GM10266 (cell line): ENCODE results near the gene OR9Q1.

Source experiments
- DNase-seq: peaks from one replicate; pipeline ENCODE4 v3.0.0; 2012; ENCODE audit errors: extremely low spot score
- TF ChIP-seq, protein P1 (sequence below): IDR thresholded peaks from 2 replicates; pipeline ENCODE4 v1.5.1; 2012; ENCODE audit warnings: mild to moderate bottlenecking, low read depth; ENCODE audit not compliant: control insufficient read depth, insufficient read depth; ENCODE audit errors: missing control alignments

The OR9Q1 gene

DNA sequence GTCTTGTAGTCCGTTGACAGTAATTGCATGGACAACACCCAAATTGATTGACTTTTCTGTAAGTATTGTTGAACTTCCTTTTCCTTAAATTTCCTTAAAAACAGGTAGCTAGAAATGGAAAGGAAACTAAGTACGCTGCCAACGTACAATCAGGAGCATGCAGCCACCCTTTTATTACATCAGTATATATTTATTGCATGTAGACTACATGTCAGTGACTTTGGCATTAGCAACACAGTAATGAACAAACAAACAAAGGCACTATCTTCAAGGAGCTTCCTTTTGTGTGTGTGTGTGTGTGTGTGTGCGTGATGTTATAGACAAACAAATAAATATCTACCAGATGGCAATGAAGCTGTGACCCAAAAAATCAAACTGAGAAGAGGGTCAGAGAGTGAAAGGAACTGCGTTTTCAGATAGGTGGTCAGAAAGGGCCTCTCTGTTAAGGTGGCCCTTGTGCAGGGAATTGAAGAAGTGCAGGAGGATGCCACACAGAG is at the start of gene OR9Q1:
TSS of gene OR9Q1 (plus strand) at position 447 of the 497 bp plus-strand sequence. CDS start 155,564 bp downstream, outside the sequence.
- TF ChIP-seq, protein P1, sequence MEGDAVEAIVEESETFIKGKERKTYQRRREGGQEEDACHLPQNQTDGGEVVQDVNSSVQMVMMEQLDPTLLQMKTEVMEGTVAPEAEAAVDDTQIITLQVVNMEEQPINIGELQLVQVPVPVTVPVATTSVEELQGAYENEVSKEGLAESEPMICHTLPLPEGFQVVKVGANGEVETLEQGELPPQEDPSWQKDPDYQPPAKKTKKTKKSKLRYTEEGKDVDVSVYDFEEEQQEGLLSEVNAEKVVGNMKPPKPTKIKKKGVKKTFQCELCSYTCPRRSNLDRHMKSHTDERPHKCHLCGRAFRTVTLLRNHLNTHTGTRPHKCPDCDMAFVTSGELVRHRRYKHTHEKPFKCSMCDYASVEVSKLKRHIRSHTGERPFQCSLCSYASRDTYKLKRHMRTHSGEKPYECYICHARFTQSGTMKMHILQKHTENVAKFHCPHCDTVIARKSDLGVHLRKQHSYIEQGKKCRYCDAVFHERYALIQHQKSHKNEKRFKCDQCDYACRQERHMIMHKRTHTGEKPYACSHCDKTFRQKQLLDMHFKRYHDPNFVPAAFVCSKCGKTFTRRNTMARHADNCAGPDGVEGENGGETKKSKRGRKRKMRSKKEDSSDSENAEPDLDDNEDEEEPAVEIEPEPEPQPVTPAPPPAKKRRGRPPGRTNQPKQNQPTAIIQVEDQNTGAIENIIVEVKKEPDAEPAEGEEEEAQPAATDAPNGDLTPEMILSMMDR: no peak
- DNase-seq: no peak

- TF ChIP-seq, protein P1: no peak
- DNase-seq: no peak
These were observed 49.5 kb upstream of the OR9Q1 start for GRCh38 chr11:57974132-57974531.

DNA sequence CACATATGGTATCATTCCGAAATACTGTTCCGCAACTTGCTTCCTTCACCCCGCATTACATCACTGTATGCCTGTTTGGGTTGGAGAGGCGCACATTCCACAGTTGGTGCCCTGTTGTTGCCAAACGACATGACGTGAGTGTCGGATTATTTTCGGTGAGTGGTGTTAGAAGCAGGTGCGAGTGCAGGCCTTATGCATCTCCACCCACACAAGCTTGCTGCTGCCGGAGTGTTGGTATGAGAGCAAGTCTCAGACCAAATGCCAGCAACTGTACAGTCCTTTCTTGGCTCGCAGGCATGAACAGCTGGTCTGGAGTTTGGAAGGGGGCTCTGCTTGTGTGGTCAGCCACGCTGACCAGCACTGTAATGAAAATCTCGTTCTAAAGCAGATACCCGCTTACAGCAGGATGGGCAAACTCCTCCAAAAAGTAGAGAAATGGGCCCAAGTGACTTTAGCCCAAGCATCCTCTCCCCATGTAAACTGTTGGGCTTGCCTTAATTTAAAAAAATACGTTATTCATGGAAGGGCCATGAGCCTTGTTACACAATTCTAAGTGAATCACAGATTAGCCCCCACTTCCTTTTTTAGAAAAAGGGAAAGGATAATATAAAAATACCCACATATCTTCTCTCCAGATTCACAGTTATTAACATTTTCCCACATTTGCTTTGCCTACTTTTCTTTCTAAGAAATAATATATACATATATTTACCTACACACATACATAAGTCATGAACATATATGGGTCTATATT is 48.7 kb upstream of the OR9Q1 start:
- no peak for DNase-seq
- TF ChIP-seq, protein P1: no peak

GRCh38 chr11:57977709-57978108 is 46.0 kb upstream of the OR9Q1 start:
- no peak for DNase-seq
- TF ChIP-seq, protein P1: no peak

DNA sequence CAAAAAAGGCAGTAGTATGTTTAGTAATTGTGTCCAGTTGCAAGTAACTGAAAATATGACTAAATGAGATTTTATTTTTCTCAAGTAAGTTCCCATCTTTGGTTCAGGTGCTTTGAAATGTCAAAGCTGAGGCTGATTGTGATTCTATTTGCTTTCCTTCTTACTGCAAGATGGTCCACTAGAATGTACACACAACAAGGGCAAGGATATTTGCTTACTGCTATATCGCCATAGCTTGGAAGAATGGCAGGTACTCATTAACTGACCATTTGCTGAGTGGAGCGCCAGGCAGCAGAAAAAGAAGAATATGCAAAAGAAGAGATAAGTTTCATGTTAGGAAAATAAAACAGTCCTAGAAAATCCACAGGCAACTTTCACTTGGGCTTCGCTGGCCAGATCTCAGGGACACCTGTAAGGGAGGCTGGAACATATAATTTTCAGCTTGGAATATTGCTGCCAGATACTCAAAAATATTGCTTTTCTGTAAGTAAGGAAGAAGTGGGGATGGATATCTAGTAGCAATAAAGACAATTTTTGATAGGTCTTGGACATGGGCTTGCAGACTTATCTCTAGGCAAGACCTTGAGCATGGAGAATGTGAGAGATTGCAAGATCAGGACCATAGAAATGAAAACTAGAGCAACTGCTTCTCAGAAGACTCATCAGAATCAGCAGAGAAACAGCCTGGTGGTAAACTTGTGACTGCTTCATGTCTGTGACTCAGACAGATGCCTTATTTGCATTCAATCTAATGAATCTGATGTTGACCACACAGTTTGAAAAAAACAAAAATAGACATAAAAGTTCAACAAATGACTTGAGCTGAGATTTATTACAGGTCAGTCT is 44.8 kb upstream of the OR9Q1 start:
- TF ChIP-seq, protein P1: no peak
- no peak for DNase-seq

- DNase-seq: no peak
- TF ChIP-seq, protein P1: no peak
These were observed 44.1 kb upstream of the OR9Q1 start for GRCh38 chr11:57979532-57980079.
